B cell (primary cell): ENCODE results near the gene MACROH2A1. TPM values are rescaled to one million over a fixed set of nuclear protein-coding genes. Genes with fewer than 3 reads are reported as not detected.

Experiments used
- ATAC-seq: fragments of 200-7000 bp; cut with Tn5 transposase; one replicate; pipeline ENCODE4 v1.10.0; 2021; ENCODE audit warnings: low read depth, mild to moderate bottlenecking, moderate number of reproducible peaks, moderate library complexity
- CTCF ChIA-PET: fragments of 350-600 bp; sonication (Branson Sonifier 250); formaldehyde crosslinking; loops from one replicate; lab custom pipeline; 2021; ENCODE audit warnings: antibody characterized with exemption, inconsistent platforms; lab: Charles Lee
- POLR2A ChIA-PET: fragments of 350-600 bp; sonication (Branson Sonifier 250); formaldehyde crosslinking; loops from one replicate; lab custom pipeline; 2021; ENCODE audit warnings: antibody characterized with exemption; lab: Charles Lee
- DNase-seq: peaks from one replicate; pipeline ENCODE4 v3.0.0; 2013
- H2AFZ ChIP-seq: 2 replicates; pipeline ENCODE4 v1.6.1; 2012; ENCODE audit warnings: mild to moderate bottlenecking, low read depth, low read length; ENCODE audit not compliant: insufficient read depth, poor library complexity, severe bottlenecking
- H3K27ac ChIP-seq, 2 donors: 1 replicate in 1 of 2; 2 replicates in 1 of 2; pipeline ENCODE4 v1.5.1; 2012 to 2013; ENCODE audit warnings: low read length in 2 of 2, mild to moderate bottlenecking in 2 of 2, moderate library complexity in 1 of 2
- H3K27me3 ChIP-seq, 4 experiments: fragments of 200-600 bp in 1 of 4; sonication (generic) in 1 of 4; replicated peaks in 1 of 4; 1 replicate in 2 of 4; 2 replicates in 2 of 4; pipeline versions ENCODE4 v1.6.1 to v1.7.0; 2013 to 2016; ENCODE audit warnings: low read length in 3 of 4, mild to moderate bottlenecking in 2 of 4, mixed read lengths in 1 of 4, moderate library complexity in 1 of 4; ENCODE audit not compliant: insufficient read depth in 4 of 4, control insufficient read depth in 3 of 4; ENCODE audit errors: control extremely low read depth in 1 of 4
- H3K36me3 ChIP-seq, 2 experiments: replicated peaks in 1 of 2; 1 replicate in 1 of 2; 2 replicates in 1 of 2; pipeline versions ENCODE4 v1.6.1 to v1.7.1; 2013; ENCODE audit warnings: low read length in 1 of 2; ENCODE audit not compliant: insufficient read depth in 2 of 2, control insufficient read depth in 1 of 2; ENCODE audit errors: control extremely low read depth in 1 of 2, extremely low read depth in 1 of 2
- H3K4me1 ChIP-seq, 2 donors: fragments of 200-600 bp in 1 of 2; sonication (generic) in 1 of 2; 1 replicate in 1 of 2; 2 replicates in 1 of 2; pipeline versions ENCODE4 v1.5.1 to v1.6.1; 2013 to 2017; ENCODE audit warnings: low read length in 2 of 2; ENCODE audit not compliant: control insufficient read depth in 2 of 2, insufficient read depth in 2 of 2
- H3K4me2 ChIP-seq: replicated peaks from 2 replicates; pipeline ENCODE3; 2012; ENCODE audit warnings: mild to moderate bottlenecking, low read depth, low read length; ENCODE audit not compliant: poor library complexity, severe bottlenecking
- H3K4me3 ChIP-seq, 5 experiments: fragments of 200-600 bp in 1 of 5; sonication (generic) in 1 of 5; 1 replicate in 3 of 5; 2 replicates in 2 of 5; pipeline versions ENCODE4 v1.5.1 to v1.7.0; 2011 to 2016; ENCODE audit warnings: low read length in 4 of 5, mild to moderate bottlenecking in 4 of 5, low read depth in 2 of 5, control low read depth in 1 of 5, moderate library complexity in 1 of 5; ENCODE audit not compliant: insufficient read depth in 1 of 5; ENCODE audit errors: control extremely low read depth in 1 of 5, extremely low read depth in 1 of 5
- H3K79me2 ChIP-seq: fragments of 200-600 bp; sonication (generic); one replicate; pipeline ENCODE4 v1.6.0; 2016; ENCODE audit warnings: low read length; ENCODE audit not compliant: control insufficient read depth, insufficient read depth
- H3K9ac ChIP-seq: fragments of 200-600 bp; sonication (generic); 2 replicates; pipeline ENCODE4 v1.6.1; 2017; ENCODE audit warnings: mild to moderate bottlenecking, low read length, moderate library complexity
- H3K9me3 ChIP-seq, 3 donors: one replicate each; pipeline versions ENCODE4 v1.6.1 to v1.7.1; 2013; ENCODE audit warnings: low read length in 2 of 3; ENCODE audit not compliant: control insufficient read depth in 2 of 3, insufficient read depth in 1 of 3; ENCODE audit errors: control extremely low read depth in 1 of 3
- H4K20me1 ChIP-seq: 2 replicates; pipeline ENCODE4 v1.6.0; 2012; ENCODE audit warnings: mild to moderate bottlenecking, low read length; ENCODE audit not compliant: insufficient read depth, control insufficient read depth, poor library complexity, severe bottlenecking
- H3K27ac Mint-ChIP-seq: one replicate; pipeline ENCODE4 v1.8.0; 2021; ENCODE audit warnings: mixed read lengths
- H3K27me3 Mint-ChIP-seq: one replicate; pipeline ENCODE4 v1.8.0; 2021; ENCODE audit warnings: mixed read lengths
- H3K4me1 Mint-ChIP-seq: one replicate; pipeline ENCODE4 v1.8.0; 2021; ENCODE audit warnings: mixed read lengths
- H3K4me3 Mint-ChIP-seq: one replicate; pipeline ENCODE4 v1.8.0; 2021; ENCODE audit warnings: mixed read lengths
- H3K9me3 Mint-ChIP-seq: one replicate; pipeline ENCODE4 v1.8.0; 2022; ENCODE audit warnings: mixed read lengths; ENCODE audit not compliant: insufficient read depth
- CTCF ChIP-seq: fragments of 200-600 bp; IDR thresholded peaks from one replicate; pipeline ENCODE4 v1.8.0; 2022; ENCODE audit warnings: antibody characterized with exemption, mild to moderate bottlenecking
- EZH2 ChIP-seq: IDR thresholded peaks from 2 replicates; pipeline ENCODE4 v1.6.1; 2012; ENCODE audit warnings: borderline replicate concordance, low read depth, mild to moderate bottlenecking, moderate library complexity, low read length; ENCODE audit not compliant: insufficient read depth, poor library complexity, severe bottlenecking
- whole genome bisulfite sequencing: methylation state at CpG from one replicate; pipeline ENCODE4 v1.1.5; 2013; ENCODE audit warnings: missing lambda C conversion rate; ENCODE audit not compliant: insufficient coverage; 5-methylcytosine and 5-hydroxymethylcytosine counted together
- intact Hi-C: fragments of 100-400 bp; cut with micrococcal nuclease; formaldehyde crosslinking; loops from one replicate; pipeline ENCODE4 v1.10.0; 2022
- polyA plus RNA-seq: library from polyadenylated mRNA; depleted of rRNA; stranded (reverse); fragments of >200 nt; gene quantifications from 2 replicates; pipeline ENCODE4 v1.2.3, GENCODE V29; 2012
- total RNA-seq, 2 donors: library from RNA; stranded (reverse); fragments of 120-200 nt in 1 of 2; gene quantifications; 1 replicate in 1 of 2; 2 replicates in 1 of 2; pipeline versions ENCODE4 v1.2.3 to v1.2.4, GENCODE V29; 2013 to 2022

The MACROH2A1 gene
- total and polyA plus RNA-seq, 2 donors (not counting 1 experiment from before 2014, with no cell fraction given): 80.1 to 99.7 TPM

GRCh38 chr5:135295852-135296251, 103.2 kb downstream of the MACROH2A1 start:
- Histone ChIP-seq H3K4me1 (no peaks in the 10 kb centered on the region), H3K9ac (no peak overlapping the region), H3K27ac (no peak overlapping the region), H3K4me2 (no peak overlapping the region), H3K79me2 (no peaks in the 10 kb centered on the region), H3K4me3 (no peak overlapping the region), H2AFZ (no peak overlapping the region), H3K36me3 (no peaks in the 10 kb centered on the region), H3K27me3 (peaks cover 0 to 22% (median 4%) of the 10 kb centered on the region in 4 experiments), H4K20me1 (no peaks in the 10 kb centered on the region), H3K9me3 (peaks cover 0 to 3% (median 0%) of the 10 kb centered on the region in 3 donors)
- DNase-seq: no peak
- Mint-ChIP-seq H3K27ac (no peak overlapping the region), H3K27me3 (peaks cover 44% of the 10 kb centered on the region), H3K9me3 (no peaks in the 10 kb centered on the region), H3K4me1 (no peaks in the 10 kb centered on the region), H3K4me3 (no peak overlapping the region)
- ChIA-PET CTCF (no interaction called here), POLR2A (no interaction called here)
- no peak for TF ChIP-seq CTCF
- no peak for TF ChIP-seq EZH2
- ATAC-seq: no peak
- no CpG with 5 or more reads among the region's 2 CpGs for WGBS
- intact Hi-C loops: no loop called here

DNA sequence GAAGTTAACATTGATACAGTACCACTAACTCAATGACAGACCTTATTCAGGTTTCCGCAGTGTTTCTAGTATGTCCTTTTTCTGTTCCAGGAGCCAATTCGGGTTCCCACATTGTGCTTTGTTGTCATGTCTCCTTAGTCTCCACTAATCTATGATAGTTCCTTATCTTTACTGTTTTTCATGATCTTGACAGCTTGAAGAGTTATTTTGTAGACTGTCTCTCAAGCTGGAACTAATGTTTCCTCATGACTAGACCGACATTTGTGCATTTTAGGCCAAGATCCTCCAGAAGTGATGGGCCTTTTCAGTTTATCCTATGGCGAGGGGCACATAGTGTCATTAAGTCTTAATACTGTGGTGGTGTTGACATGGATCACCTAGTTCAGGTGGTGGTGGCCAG, 104.2 kb downstream of the MACROH2A1 start:
- Histone ChIP-seq H3K27me3 (peaks cover 0 to 19% (median 6%) of the 10 kb centered on the region in 4 experiments), H3K4me1 (no peaks in the 10 kb centered on the region), H4K20me1 (no peaks in the 10 kb centered on the region), H3K4me2 (no peak overlapping the region), H3K79me2 (no peaks in the 10 kb centered on the region), H3K9ac (no peak overlapping the region), H3K36me3 (no peaks in the 10 kb centered on the region), H3K27ac (no peak overlapping the region), H2AFZ (no peak overlapping the region), H3K9me3 (peaks cover 0 to 3% (median 0%) of the 10 kb centered on the region in 3 donors), H3K4me3 (no peak overlapping the region)
- POLR2A ChIA-PET: no interaction called here
- peaks cover 47% of the 10 kb centered on the region for H3K27me3 Mint-ChIP-seq
- H3K4me1 Mint-ChIP-seq: no peaks in the 10 kb centered on the region
- H3K4me3 Mint-ChIP-seq: no peak overlapping the region
- TF ChIP-seq EZH2 (no peak), CTCF (no peak)
- intact Hi-C loops: no loop called here
- H3K9me3 Mint-ChIP-seq: no peaks in the 10 kb centered on the region
- ATAC-seq (no peak), DNase-seq (no peak)
- CTCF ChIA-PET: no interaction called here
- 100% methylated on average over 2 of the region's 4 CpGs for WGBS
- H3K27ac Mint-ChIP-seq: no peak overlapping the region
